Type B pancreatic cell (in vitro differentiated cells): ENCODE measurements around the gene NSRP1. TPM values are rescaled to one million over a fixed set of nuclear protein-coding genes. Genes with fewer than 3 reads are reported as not detected.

Experiments used
- DNase-seq: peaks from one replicate; pipeline ENCODE4 v3.0.0; 2021; ENCODE audit warnings: mixed read lengths; ENCODE audit not compliant: unreplicated experiment; ENCODE audit errors: extremely low spot score
- H3K27ac Mint-ChIP-seq: 2 replicates; pipeline ENCODE4 v1.8.0; 2021; ENCODE audit warnings: mild to moderate bottlenecking, mixed read lengths
- H3K27me3 Mint-ChIP-seq: 2 replicates; pipeline ENCODE4 v1.8.0; 2021; ENCODE audit warnings: mixed read lengths
- H3K36me3 Mint-ChIP-seq: 2 replicates; pipeline ENCODE4 v1.8.0; 2021; ENCODE audit warnings: mixed read lengths
- H3K4me1 Mint-ChIP-seq: one replicate; pipeline ENCODE4 v1.8.0; 2021; ENCODE audit warnings: mixed read lengths; ENCODE audit not compliant: unreplicated experiment
- H3K4me3 Mint-ChIP-seq: 2 replicates; pipeline ENCODE4 v1.8.0; 2021; ENCODE audit warnings: mild to moderate bottlenecking, mixed read lengths
- H3K9me3 Mint-ChIP-seq: 2 replicates; pipeline ENCODE4 v1.8.0; 2021; ENCODE audit warnings: mixed read lengths
- total RNA-seq: library from RNA; stranded (reverse); gene quantifications from 2 replicates; pipeline ENCODE4 v1.2.1, GENCODE V29; 2021; ENCODE audit warnings: low replicate concordance
- TF ChIP-seq, protein P1 (sequence below): fragments of 200-600 bp; sonication (generic); conservative IDR thresholded peaks from 2 replicates; pipeline ENCODE4 v1.5.0; 2021; ENCODE audit warnings: antibody characterized with exemption, mild to moderate bottlenecking

Gene NSRP1
- total RNA-seq, 1 donor from 2014 or later, result 31.6 TPM

DNA sequence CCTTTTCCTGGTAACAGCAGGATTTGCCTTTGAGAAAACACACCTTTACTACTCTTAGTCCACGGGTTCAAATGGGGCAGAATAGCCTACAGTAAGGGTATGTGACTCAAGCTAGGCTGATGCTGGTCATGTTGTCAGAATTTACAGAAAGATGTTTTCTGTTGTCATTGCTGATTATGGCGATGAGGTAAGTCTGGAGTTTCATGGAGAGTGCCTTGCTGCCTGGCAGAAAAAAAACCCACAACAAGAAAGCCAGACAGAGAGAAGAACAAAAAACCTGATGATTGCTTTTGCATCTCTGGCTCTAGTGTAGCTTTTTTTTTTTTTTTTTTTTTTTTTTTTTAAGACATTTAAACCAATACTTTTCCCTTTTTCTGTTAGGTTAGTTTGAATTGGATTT, 71.0 kb downstream of the NSRP1 start:
- Mint-ChIP-seq H3K4me3 (no peak overlapping the region), H3K9me3 (no peaks in the 10 kb centered on the region)

GRCh38 chr17:30188211-30188939, 71.8 kb downstream of the NSRP1 start:
- Mint-ChIP-seq H3K4me1 (no peaks in the 10 kb centered on the region), H3K9me3 (no peaks in the 10 kb centered on the region), H3K4me3 (no peak overlapping the region), H3K27ac (no peak overlapping the region), H3K27me3 (no peaks in the 10 kb centered on the region), H3K36me3 (peaks cover 24% of the 10 kb centered on the region)
- TF ChIP-seq, protein P1, sequence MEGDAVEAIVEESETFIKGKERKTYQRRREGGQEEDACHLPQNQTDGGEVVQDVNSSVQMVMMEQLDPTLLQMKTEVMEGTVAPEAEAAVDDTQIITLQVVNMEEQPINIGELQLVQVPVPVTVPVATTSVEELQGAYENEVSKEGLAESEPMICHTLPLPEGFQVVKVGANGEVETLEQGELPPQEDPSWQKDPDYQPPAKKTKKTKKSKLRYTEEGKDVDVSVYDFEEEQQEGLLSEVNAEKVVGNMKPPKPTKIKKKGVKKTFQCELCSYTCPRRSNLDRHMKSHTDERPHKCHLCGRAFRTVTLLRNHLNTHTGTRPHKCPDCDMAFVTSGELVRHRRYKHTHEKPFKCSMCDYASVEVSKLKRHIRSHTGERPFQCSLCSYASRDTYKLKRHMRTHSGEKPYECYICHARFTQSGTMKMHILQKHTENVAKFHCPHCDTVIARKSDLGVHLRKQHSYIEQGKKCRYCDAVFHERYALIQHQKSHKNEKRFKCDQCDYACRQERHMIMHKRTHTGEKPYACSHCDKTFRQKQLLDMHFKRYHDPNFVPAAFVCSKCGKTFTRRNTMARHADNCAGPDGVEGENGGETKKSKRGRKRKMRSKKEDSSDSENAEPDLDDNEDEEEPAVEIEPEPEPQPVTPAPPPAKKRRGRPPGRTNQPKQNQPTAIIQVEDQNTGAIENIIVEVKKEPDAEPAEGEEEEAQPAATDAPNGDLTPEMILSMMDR, result no peak
- DNase-seq, result no peak

More for the DNA sequence above, 71.0 kb downstream of the NSRP1 start:
- no peaks in the 10 kb centered on the region for H3K4me1 Mint-ChIP-seq
- no peaks in the 10 kb centered on the region for H3K27me3 Mint-ChIP-seq
- H3K36me3 Mint-ChIP-seq, result peaks cover 29% of the 10 kb centered on the region
- TF ChIP-seq, protein P1, result no peak
- no peak overlapping the region for H3K27ac Mint-ChIP-seq
- no peak for DNase-seq

GRCh38 chr17:30191072-30191471, 74.5 kb downstream of the NSRP1 start:
- Mint-ChIP-seq H3K36me3 (peaks cover 10% of the 10 kb centered on the region), H3K4me3 (no peak overlapping the region), H3K9me3 (no peaks in the 10 kb centered on the region), H3K27ac (no peak overlapping the region), H3K4me1 (no peaks in the 10 kb centered on the region), H3K27me3 (no peaks in the 10 kb centered on the region)
- TF ChIP-seq, protein P1, result no peak
- no peak for DNase-seq

- Mint-ChIP-seq H3K4me1 (no peaks in the 10 kb centered on the region), H3K4me3 (no peak overlapping the region), H3K9me3 (no peaks in the 10 kb centered on the region), H3K27ac (no peak overlapping the region), H3K36me3 (no peaks in the 10 kb centered on the region), H3K27me3 (no peaks in the 10 kb centered on the region)
- no peak for DNase-seq
- TF ChIP-seq, protein P1, result no peak
Measured at GRCh38 chr17:30196504-30196903, 79.9 kb downstream of the NSRP1 start.

DNA sequence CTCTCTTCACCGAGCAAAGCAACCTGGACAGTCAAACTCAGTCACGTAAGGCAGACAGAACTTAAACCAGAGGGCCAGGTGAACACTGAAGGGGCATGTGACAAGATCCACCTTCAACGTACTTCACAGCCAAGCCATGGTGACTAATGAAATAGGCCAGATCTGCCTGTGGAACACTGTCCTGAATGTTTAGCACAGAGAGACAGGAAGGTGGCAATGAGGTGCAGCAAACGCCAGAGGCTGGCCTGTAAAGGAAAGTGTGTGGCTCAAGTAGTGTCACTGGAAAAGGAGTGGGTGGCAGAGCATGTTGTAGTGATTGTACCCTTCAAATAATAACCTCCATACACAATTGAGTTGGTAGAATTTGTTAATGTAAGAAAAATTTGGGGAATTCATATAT, 80.8 kb downstream of the NSRP1 start:
- DNase-seq, result no peak
- H3K27me3 Mint-ChIP-seq, result no peaks in the 10 kb centered on the region
- no peaks in the 10 kb centered on the region for H3K9me3 Mint-ChIP-seq
- no peak overlapping the region for H3K27ac Mint-ChIP-seq
- TF ChIP-seq, protein P1, result no peak
- H3K4me3 Mint-ChIP-seq, result no peak overlapping the region
- no peaks in the 10 kb centered on the region for H3K4me1 Mint-ChIP-seq
- no peaks in the 10 kb centered on the region for H3K36me3 Mint-ChIP-seq

- no peak overlapping the region for H3K4me3 Mint-ChIP-seq
- no peaks in the 10 kb centered on the region for H3K36me3 Mint-ChIP-seq
- H3K4me1 Mint-ChIP-seq, result peaks cover 4% of the 10 kb centered on the region
- H3K27ac Mint-ChIP-seq, result no peak overlapping the region
- H3K9me3 Mint-ChIP-seq, result no peaks in the 10 kb centered on the region
- TF ChIP-seq, protein P1, result no peak
- H3K27me3 Mint-ChIP-seq, result no peaks in the 10 kb centered on the region
- DNase-seq, result no peak
Measured at GRCh38 chr17:30199600-30199999, 83.0 kb downstream of the NSRP1 start.
